ENCODE data around the gene ZNF488.

Gene ZNF488

GRCh38 chr10:47350671-47351640 is 33.1 kb downstream of the ZNF488 start:
- no peak for TF ChIP-seq CTCF (IDR thresholded peaks at IDR 0.05)
- H3K36me3 ChIP-seq (ENCODE audit: control insufficient read depth, insufficient read depth, low read length), result no peaks in the 10 kb centered on the region

GRCh38 chr10:47349941-47350371 is 34.1 kb downstream of the ZNF488 start:
- no peak overlapping the region for H2AFZ ChIP-seq
- no peak for TF ChIP-seq CTCF (IDR thresholded peaks at IDR 0.05)
- no peak overlapping the region for H3K27ac ChIP-seq
- no peak overlapping the region for H3K4me2 ChIP-seq (ENCODE audit: low read length)
- no peak overlapping the region for H3K4me3 ChIP-seq (ENCODE audit: low read depth, low read length)
- H3K9ac ChIP-seq, result no peak overlapping the region
- no peaks in the 10 kb centered on the region for H3K9me3 ChIP-seq (ENCODE audit: control insufficient read depth, low read length)
- H3K4me1 ChIP-seq, result no peaks in the 10 kb centered on the region
- H3K27me3 ChIP-seq (ENCODE audit: control insufficient read depth, insufficient read depth, low read length), result no peaks in the 10 kb centered on the region
- H3K36me3 ChIP-seq (ENCODE audit: control insufficient read depth, insufficient read depth, low read length), result no peaks in the 10 kb centered on the region
- no peaks in the 10 kb centered on the region for H3K79me2 ChIP-seq

More at GRCh38 chr10:47350671-47351640, 33.1 kb downstream of the ZNF488 start:
- no peaks in the 10 kb centered on the region for H3K9me3 ChIP-seq (ENCODE audit: control insufficient read depth, low read length)
- H2AFZ ChIP-seq, result no peak overlapping the region
- H3K4me1 ChIP-seq, result no peaks in the 10 kb centered on the region
- no peak overlapping the region for H3K9ac ChIP-seq
- no peak overlapping the region for H3K4me3 ChIP-seq (ENCODE audit: low read depth, low read length)
- no peak overlapping the region for H3K4me2 ChIP-seq (ENCODE audit: low read length)
- H3K79me2 ChIP-seq, result no peaks in the 10 kb centered on the region
- H3K27me3 ChIP-seq (ENCODE audit: control insufficient read depth, insufficient read depth, low read length), result no peaks in the 10 kb centered on the region
- no peak overlapping the region for H3K27ac ChIP-seq

GRCh38 chr10:47349516-47349915 is 34.6 kb downstream of the ZNF488 start:
- Histone ChIP-seq H3K27me3 (ENCODE audit: control insufficient read depth, insufficient read depth, low read length) (no peaks in the 10 kb centered on the region), H3K4me1 (no peaks in the 10 kb centered on the region), H3K4me2 (ENCODE audit: low read length) (no peak overlapping the region), H3K4me3 (ENCODE audit: low read depth, low read length) (no peak overlapping the region), H2AFZ (no peak overlapping the region), H3K9ac (no peak overlapping the region), H3K36me3 (ENCODE audit: control insufficient read depth, insufficient read depth, low read length) (no peaks in the 10 kb centered on the region), H3K79me2 (no peaks in the 10 kb centered on the region), H3K27ac (no peak overlapping the region), H3K9me3 (ENCODE audit: control insufficient read depth, low read length) (no peaks in the 10 kb centered on the region)
- no peak for TF ChIP-seq CTCF (IDR thresholded peaks at IDR 0.05)

DNA sequence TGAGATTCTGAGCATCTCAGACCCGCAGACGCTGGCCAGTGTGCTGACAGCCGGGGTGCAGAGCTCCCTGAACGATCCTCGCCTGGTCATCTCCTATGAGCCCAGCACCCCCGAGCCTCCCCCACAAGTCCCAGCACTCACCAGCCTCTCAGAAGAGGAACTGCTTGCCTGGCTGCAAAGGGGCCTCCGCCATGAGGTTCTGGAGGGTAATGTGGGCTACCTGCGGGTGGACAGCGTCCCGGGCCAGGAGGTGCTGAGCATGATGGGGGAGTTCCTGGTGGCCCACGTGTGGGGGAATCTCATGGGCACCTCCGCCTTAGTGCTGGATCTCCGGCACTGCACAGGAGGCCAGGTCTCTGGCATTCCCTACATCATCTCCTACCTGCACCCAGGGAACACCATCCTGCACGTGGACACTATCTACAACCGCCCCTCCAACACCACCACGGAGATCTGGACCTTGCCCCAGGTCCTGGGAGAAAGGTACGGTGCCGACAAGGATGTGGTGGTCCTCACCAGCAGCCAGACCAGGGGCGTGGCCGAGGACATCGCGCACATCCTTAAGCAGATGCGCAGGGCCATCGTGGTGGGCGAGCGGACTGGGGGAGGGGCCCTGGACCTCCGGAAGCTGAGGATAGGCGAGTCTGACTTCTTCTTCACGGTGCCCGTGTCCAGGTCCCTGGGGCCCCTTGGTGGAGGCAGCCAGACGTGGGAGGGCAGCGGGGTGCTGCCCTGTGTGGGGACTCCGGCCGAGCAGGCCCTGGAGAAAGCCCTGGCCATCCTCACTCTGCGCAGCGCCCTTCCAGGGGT is 35.2 kb downstream of the ZNF488 start:
- H3K4me3 ChIP-seq (ENCODE audit: low read depth, low read length), result no peak overlapping the region
- no peaks in the 10 kb centered on the region for H3K27me3 ChIP-seq (ENCODE audit: control insufficient read depth, insufficient read depth, low read length)

More for the DNA sequence above, 35.2 kb downstream of the ZNF488 start:
- Histone ChIP-seq H3K36me3 (ENCODE audit: control insufficient read depth, insufficient read depth, low read length) (no peaks in the 10 kb centered on the region), H3K27ac (no peak overlapping the region), H3K4me2 (ENCODE audit: low read length) (no peak overlapping the region), H3K79me2 (no peaks in the 10 kb centered on the region), H2AFZ (no peak overlapping the region), H3K9ac (no peak overlapping the region), H3K9me3 (ENCODE audit: control insufficient read depth, low read length) (no peaks in the 10 kb centered on the region), H3K4me1 (no peaks in the 10 kb centered on the region)
- TF ChIP-seq CTCF (IDR thresholded peaks at IDR 0.05), result no peak

Data from parathyroid adenoma (tissue), 2 donors.